DOHH2 (cell line): ENCODE results near the gene KSR1.

Experiments
- H3F3A ChIP-seq: fragments of 200-600 bp; sonication (generic), shearing (Covaris generic); 2 replicates; pipeline ENCODE4 v1.6.0; 2016; ENCODE audit warnings: antibody characterized with exemption, mild to moderate bottlenecking; ENCODE audit not compliant: control insufficient read depth, insufficient read depth
- H3K27ac ChIP-seq: fragments of 200-600 bp; sonication (generic); 2 replicates; pipeline ENCODE4 v1.5.1; 2014; ENCODE audit warnings: low read depth, mild to moderate bottlenecking, low read length, moderate library complexity
- H3K27me3 ChIP-seq: fragments of 200-600 bp; sonication (generic); 2 replicates; pipeline ENCODE4 v1.6.1; 2014; ENCODE audit warnings: mild to moderate bottlenecking, low read length, mixed read lengths; ENCODE audit not compliant: control insufficient read depth
- H3K36me3 ChIP-seq: fragments of 200-600 bp; sonication (generic); 2 replicates; pipeline ENCODE4 v1.6.1; 2014; ENCODE audit warnings: mild to moderate bottlenecking, low read length, moderate library complexity, mixed read lengths; ENCODE audit not compliant: control insufficient read depth
- H3K4me1 ChIP-seq: fragments of 200-600 bp; sonication (generic); 2 replicates; pipeline ENCODE4 v1.6.1; 2014; ENCODE audit warnings: mild to moderate bottlenecking, low read length, mixed read lengths; ENCODE audit not compliant: control insufficient read depth
- H3K4me2 ChIP-seq: fragments of 200-600 bp; sonication (generic); 2 replicates; pipeline ENCODE4 v1.6.0; 2014; ENCODE audit warnings: mild to moderate bottlenecking, low read length, moderate library complexity
- H3K4me3 ChIP-seq: fragments of 200-600 bp; sonication (generic); 2 replicates; pipeline ENCODE4 v1.5.1; 2014; ENCODE audit warnings: mild to moderate bottlenecking, low read length, mixed read lengths
- H3K79me2 ChIP-seq: fragments of 200-600 bp; sonication (generic); 2 replicates; pipeline ENCODE4 v1.6.1; 2014; ENCODE audit warnings: mild to moderate bottlenecking, low read length, mixed read lengths; ENCODE audit not compliant: control insufficient read depth
- H3K9me2 ChIP-seq: fragments of 200-600 bp; sonication (generic); replicated peaks from 2 replicates; pipeline ENCODE4 v1.6.1; 2014; ENCODE audit warnings: mild to moderate bottlenecking, low read length, mixed read lengths; ENCODE audit not compliant: control insufficient read depth
- H3K9me3 ChIP-seq: fragments of 200-600 bp; sonication (generic); 2 replicates; pipeline ENCODE4 v1.6.1; 2014; ENCODE audit warnings: antibody characterized with exemption, low read length, mixed read lengths; ENCODE audit not compliant: control insufficient read depth, insufficient read depth
- H4K20me1 ChIP-seq: fragments of 200-600 bp; sonication (generic); 2 replicates; pipeline ENCODE4 v1.6.0; 2014; ENCODE audit warnings: low read depth, mild to moderate bottlenecking, antibody characterized with exemption, low read length, moderate library complexity; ENCODE audit not compliant: control insufficient read depth, insufficient read depth
- EZH2phosphoT487 ChIP-seq: fragments of 200-600 bp; sonication (generic); IDR thresholded peaks from 2 replicates; pipeline ENCODE4 v1.6.1; 2017; ENCODE audit warnings: borderline replicate concordance, mild to moderate bottlenecking, antibody characterized with exemption, low read length, moderate library complexity, mixed read lengths
- TF ChIP-seq, protein P1 (sequence below): fragments of 200-600 bp; sonication (generic); IDR thresholded peaks from one replicate; pipeline ENCODE4 v1.5.1; 2014; ENCODE audit warnings: antibody characterized with exemption, mild to moderate bottlenecking, low read depth, low read length; ENCODE audit not compliant: poor library complexity, severe bottlenecking

The KSR1 gene

DNA sequence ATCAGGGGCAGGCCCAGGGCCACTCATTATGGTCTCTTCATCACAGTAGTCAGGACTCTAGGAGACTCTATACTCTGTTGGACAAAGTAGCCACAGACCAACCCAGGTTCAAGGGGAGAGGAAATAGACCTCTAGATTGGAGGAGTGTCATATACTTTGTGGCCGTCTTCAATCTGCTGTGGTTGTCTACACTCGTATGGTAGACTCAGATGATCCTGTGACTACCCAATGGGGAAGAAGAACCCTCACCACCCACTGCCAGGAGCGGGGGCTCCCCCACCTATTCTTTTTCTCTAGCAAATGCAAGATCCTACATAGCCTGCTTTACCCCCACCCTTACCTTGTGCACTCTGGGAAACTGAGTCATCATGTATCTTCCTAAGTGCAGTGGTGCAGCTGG lies 80.5 kb downstream of the KSR1 start:
- TF ChIP-seq, protein P1, sequence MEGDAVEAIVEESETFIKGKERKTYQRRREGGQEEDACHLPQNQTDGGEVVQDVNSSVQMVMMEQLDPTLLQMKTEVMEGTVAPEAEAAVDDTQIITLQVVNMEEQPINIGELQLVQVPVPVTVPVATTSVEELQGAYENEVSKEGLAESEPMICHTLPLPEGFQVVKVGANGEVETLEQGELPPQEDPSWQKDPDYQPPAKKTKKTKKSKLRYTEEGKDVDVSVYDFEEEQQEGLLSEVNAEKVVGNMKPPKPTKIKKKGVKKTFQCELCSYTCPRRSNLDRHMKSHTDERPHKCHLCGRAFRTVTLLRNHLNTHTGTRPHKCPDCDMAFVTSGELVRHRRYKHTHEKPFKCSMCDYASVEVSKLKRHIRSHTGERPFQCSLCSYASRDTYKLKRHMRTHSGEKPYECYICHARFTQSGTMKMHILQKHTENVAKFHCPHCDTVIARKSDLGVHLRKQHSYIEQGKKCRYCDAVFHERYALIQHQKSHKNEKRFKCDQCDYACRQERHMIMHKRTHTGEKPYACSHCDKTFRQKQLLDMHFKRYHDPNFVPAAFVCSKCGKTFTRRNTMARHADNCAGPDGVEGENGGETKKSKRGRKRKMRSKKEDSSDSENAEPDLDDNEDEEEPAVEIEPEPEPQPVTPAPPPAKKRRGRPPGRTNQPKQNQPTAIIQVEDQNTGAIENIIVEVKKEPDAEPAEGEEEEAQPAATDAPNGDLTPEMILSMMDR = no peak
- TF ChIP-seq EZH2phosphoT487 = no peak
- Histone ChIP-seq H3K9me3 (no peaks in the 10 kb centered on the region), H3K4me2 (no peak overlapping the region), H3F3A (no peaks in the 10 kb centered on the region), H3K27me3 (peaks cover 16% of the 10 kb centered on the region), H3K36me3 (no peaks in the 10 kb centered on the region), H3K4me1 (no peaks in the 10 kb centered on the region), H3K79me2 (no peaks in the 10 kb centered on the region), H3K9me2 (no peaks in the 10 kb centered on the region), H4K20me1 (no peaks in the 10 kb centered on the region), H3K4me3 (no peak overlapping the region), H3K27ac (no peak overlapping the region)

DNA sequence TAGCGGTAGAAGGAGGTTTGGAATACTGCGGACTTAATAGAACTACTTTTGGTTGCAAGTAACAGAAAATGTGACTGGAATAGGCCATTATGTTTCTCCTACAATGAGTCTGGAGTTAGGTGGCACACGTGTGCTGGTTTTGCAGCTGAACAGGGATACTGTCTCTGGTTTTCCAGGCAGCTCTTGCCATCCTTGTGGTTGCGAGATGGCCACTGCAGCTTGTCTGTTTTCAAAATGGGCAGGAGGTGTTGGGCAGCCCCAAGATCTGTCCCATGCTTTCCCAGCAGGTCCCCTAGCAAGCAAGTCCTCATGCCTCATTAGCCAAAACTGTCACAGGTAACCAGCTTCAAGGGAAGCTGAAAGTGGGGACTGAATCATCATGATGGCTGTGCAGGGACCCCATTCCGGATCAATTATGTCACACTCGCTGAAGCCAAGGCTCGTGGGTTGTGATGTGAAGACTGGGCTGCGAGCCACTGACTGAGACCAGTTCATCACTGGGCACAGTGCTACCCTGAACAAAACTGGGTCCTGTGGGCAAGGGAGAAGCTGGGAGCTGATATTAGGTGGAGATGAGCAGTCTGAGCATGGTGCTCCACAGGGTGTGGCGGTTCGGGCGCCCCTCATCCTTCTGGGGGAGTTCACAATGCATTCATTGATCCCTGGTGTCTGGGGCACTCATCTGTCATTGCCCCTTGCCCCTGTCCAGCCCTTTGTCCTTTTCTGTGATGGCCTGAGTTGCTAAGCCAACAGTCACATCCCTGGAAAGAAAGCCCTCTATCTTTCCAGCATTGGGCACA lies 82.1 kb downstream of the KSR1 start:
- Histone ChIP-seq H3F3A (no peaks in the 10 kb centered on the region), H3K27me3 (peaks cover 26% of the 10 kb centered on the region)
- TF ChIP-seq, protein P1 = no peak
- no peak for TF ChIP-seq EZH2phosphoT487

GRCh38 chr17:27539152-27539551 lies 82.9 kb downstream of the KSR1 start:
- H3K9me3 ChIP-seq = no peaks in the 10 kb centered on the region
- H3K9me2 ChIP-seq = no peaks in the 10 kb centered on the region
- peaks cover 32% of the 10 kb centered on the region for H3K27me3 ChIP-seq
- H3K27ac ChIP-seq = no peak overlapping the region
- H3K36me3 ChIP-seq = no peaks in the 10 kb centered on the region
- no peaks in the 10 kb centered on the region for H3K79me2 ChIP-seq
- H3K4me1 ChIP-seq = peaks cover under 1% of the 10 kb centered on the region; the same call in 1 of the 2 replicates
- H3F3A ChIP-seq = no peaks in the 10 kb centered on the region
- no peak overlapping the region for H3K4me2 ChIP-seq
- no peak overlapping the region for H3K4me3 ChIP-seq
- H4K20me1 ChIP-seq = no peaks in the 10 kb centered on the region
- TF ChIP-seq, protein P1 = no peak
- no peak for TF ChIP-seq EZH2phosphoT487

More for the DNA sequence above, 82.1 kb downstream of the KSR1 start:
- Histone ChIP-seq H3K4me2 (no peak overlapping the region), H3K9me3 (no peaks in the 10 kb centered on the region), H3K27ac (no peak overlapping the region), H3K36me3 (no peaks in the 10 kb centered on the region), H3K79me2 (no peaks in the 10 kb centered on the region), H3K9me2 (no peaks in the 10 kb centered on the region), H3K4me1 (no peaks in the 10 kb centered on the region), H4K20me1 (no peaks in the 10 kb centered on the region), H3K4me3 (no peak overlapping the region)
